GM18511 (cell line): ENCODE data around the gene CTAGE15.
A peak's percentile ranks its signal among the peaks of the same experiment; 100 is the strongest.
"Not testable (repeated sequence)": the region's sequence is repeated elsewhere in the genome, so short reads cannot be mapped to it uniquely, and the experiment has no call there.

ENCODE experiments used
- ATAC-seq: cut with Tn5 transposase; IDR thresholded peaks from one replicate; pipeline ENCODE4 v1.9.1; 2021; ENCODE audit warnings: mild to moderate bottlenecking, moderate library complexity; ENCODE audit not compliant: unreplicated experiment

Gene CTAGE15, protein sequence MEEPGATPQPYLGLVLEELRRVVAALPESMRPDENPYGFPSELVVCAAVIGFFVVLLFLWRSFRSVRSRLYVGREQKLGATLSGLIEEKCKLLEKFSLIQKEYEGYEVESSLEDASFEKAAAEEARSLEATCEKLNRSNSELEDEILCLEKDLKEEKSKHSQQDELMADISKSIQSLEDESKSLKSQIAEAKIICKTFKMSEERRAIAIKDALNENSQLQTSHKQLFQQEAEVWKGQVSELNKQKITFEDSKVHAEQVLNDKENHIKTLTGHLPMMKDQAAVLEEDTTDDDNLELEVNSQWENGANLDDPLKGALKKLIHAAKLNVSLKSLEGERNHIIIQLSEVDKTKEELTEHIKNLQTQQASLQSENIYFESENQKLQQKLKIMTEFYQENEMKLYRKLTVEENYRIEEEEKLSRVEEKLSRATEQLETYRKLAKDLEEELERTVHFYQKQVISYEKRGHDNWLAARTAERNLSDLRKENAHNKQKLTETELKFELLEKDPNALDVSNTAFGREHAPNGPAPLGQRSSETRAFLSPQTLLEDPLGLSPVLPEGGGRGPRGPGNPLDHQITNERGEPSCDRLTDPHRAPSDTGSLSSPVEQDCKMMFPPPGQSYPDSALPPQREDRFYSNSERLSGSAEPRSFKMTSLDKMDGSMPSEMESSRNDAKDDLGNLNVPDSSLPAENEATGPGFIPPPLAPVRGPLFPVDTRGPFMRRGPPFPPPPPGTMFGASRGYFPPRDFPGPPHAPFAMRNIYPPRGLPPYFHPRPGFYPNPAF

DNA sequence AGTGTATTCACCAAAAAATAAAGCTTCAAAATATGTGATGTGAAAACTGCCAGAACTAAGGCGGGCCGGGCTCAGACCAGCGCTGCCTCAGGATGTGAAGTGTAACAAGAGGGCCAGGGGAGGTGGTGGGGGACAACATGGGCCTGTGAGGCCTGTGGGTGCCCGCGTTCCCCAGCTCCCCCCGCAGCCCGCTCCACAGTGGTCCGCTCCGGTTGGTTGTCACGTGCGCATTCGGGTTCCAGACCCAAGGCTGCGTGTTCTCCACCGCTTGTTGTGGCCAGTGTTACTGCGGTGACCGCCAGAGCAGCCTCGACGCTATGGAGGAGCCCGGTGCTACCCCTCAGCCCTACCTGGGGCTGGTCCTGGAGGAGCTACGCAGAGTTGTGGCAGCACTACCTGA, at the start of gene CTAGE15:
Gene CTAGE15, plus strand, starts transcription at position 301 of the 400 bp plus-strand sequence. Its CDS starts 17 bp downstream, at position 318.
- ATAC-seq = not testable (repeated sequence)

DNA sequence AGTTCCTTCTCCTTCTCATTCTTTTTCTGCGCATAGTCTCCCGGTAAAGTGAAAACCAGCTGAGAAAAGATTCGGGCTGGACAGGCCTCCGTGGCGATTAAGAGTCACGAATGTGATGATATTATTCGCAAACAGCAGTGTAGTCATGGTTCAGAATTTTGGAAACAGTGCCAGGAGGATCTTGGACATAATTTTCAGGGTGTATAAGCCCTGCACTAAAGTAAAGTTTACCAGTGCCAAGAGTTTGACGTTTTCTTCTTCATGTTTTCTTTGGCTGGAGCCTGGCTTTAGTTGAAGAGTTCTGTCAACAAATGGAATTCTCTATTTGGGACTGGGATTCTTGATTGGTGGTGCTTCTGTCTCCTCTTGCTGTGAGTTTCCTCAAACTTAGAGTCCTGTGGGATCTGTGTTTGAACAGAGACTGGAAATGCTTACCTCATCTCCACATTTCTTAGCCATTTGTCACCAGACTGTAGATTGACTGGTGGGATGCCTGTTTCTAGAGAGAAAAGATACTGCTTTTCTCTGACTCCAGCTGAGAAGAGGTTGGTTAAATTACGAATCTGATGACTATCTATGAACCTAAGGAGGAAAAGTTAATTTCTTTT, 49.2 kb upstream of the CTAGE15 start:
- not testable (repeated sequence) for ATAC-seq

DNA sequence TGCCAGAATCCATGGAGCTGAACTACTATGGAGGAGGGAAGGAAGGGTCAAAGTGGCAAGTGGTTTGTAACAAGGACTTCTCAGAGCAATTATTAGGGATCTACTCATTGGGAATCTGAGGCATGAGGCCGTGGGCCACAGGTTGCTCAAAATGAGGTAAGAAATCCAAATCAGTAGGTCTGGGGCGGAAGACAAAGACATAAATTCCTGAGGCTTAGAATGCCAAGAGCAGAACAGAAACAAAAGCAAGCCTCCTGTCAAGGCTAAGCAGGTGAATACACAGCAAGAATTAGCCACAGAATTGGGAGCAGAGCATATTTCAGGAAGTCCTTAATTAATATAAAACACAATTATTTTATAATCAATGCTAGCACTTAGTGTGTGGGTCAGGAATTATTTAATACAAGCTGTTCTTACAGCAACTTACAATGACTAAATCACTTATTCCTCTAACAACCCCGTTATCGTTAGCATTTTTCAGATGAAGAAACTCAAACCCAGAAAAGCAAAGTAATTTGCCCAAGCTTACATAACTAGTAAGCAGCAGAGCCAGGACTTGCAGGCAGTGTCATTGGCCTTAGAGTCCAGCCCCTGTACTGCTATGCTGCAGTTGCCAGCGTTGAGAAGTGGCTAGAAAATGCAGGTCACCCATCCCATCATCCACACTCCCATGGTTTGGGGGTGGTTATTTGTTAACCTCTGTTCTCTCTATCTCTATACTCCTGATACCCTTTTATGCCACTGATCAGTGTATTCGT, 40.3 kb upstream of the CTAGE15 start:
- ATAC-seq = not testable (repeated sequence)

DNA sequence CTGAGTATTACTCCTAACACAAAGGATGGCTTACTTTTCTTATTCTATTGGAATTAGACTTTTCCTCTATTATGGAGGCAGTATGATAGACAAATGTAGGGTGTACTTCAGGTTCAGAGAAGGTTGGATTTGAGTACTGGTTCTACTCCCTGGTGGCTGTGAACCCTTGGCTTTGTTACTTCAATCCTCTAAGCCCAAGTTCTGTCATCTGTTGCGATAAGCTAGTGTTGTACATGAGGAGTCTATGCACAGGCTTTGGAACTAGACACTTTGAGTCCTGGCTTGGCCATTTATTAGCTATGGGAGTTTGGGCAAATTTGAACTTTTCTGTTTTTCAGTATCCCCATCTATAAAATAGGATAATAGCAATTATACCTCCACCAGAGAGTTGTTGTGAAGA, 39.7 kb upstream of the CTAGE15 start:
- ATAC-seq = not testable (repeated sequence)

DNA sequence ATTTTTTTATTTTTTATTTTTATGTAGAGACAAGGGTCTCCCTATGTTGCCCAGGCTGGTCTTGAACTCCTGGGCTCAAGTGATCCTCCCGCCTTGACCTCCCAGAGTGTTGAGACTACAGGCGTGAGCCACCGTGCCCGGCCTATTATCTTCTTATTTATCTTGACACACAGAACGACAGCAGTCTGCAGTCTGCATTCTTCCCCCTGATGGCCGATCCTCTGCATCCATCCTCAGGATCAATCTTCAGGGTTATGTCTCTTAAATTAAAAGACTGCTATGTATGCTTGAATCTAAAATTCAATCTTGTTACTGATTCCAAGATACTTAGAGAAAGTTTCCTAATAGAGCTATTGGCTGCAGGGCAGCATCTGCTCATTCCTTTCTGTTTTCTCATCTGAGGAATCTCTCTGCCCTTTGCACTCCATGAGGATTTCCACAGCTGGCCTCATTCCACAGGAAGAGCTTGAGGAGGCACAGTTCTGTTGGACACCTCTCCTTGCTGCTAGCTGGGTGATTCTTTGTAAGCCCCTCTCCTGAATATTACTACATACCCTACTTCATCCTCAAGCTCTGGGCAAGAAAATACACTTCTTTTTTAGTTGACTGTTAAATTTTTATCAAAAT, 38.3 kb upstream of the CTAGE15 start:
- ATAC-seq = not testable (repeated sequence)

DNA sequence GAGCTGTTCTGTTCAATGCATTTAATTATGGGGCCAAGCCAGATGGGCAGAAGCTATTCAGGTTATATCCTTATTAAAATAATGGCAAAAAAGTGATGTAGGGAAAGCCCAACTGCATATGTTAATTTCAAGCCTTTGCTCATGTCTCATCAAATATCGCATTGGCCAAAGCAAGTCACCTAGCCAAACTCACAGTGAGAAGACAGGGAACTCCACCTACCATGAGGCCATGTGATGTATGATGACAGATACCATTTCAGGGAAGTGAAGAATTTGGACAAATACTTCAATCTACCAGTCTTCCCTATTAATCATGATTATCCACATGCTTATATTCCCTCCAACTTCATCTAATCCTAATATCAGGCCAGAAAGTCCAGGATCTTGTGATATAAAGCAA, 35.2 kb upstream of the CTAGE15 start:
- not testable (repeated sequence) for ATAC-seq

DNA sequence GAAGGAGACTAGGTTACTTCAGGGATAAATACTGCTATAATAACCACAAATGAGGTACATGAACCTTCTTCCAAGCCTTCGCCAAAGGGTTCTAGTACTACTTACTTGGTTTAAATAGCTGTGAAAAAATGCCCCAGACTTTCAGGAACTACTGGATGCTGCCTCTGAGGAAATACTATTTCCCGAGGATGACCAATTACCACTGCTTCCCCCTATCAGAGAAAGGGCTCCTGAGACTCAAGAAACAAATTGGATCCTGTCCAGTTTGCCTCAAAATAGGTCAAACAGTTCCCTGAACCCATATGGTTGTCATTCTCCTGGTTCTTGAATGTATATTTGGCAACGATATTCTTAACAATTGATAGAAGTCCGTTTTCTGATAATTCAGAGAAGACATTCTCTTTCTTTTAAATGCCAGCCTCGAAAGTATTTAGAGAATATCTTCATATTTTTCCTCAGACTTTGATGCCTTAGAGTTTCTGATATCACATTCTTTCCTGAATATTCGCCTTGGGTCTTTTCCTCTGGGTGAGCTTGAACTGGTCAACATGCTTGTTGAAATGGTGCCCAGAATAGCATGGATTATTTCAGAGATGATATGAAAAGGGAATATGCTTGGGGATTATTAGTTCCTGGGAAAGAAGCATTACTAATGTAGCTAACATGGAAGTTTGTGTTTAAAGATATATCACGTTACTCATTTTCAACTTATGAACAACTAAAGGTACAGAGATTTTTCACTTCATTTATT, 28.1 kb upstream of the CTAGE15 start:
- not testable (repeated sequence) for ATAC-seq

DNA sequence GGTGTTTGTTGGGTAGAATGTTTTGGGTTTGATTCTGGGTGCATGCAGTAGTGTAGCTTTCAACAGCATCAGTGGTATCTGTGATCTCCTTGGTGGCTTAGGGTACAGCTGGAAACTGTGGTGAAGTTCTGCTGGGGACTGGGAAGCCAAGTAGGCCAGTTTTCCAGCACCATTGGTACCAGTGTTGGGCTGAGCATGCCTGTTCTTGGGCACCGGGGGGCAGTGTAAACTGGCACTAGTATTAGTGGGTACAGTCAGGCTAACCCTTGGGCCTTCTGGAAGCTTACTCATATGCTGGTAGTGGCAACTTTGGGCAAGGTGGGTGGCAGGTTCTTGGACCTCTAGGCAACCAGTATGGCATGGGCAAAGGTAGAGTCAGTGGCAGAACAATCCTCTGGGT, 15.6 kb upstream of the CTAGE15 start:
- not testable (repeated sequence) for ATAC-seq

DNA sequence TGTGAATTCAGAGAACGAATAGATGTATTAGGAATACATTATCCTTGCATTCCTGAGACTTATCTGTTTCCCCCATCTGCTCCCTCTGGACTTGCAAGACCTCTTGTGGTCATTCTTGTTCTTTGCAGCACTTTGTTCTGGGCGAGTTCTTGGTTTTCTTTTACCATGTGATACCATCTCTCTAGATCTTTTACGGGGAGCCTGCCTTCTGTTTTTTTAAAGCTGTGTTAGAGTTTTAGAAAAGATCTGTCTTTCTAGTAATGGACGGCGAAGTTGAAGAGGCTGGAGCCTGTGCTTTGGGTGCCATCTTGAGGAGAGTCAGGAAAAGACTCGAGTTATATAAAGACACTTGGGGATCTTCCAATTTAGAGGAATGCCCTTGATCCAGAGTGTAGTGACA, 8.3 kb upstream of the CTAGE15 start:
- ATAC-seq = peak; percentile 59

DNA sequence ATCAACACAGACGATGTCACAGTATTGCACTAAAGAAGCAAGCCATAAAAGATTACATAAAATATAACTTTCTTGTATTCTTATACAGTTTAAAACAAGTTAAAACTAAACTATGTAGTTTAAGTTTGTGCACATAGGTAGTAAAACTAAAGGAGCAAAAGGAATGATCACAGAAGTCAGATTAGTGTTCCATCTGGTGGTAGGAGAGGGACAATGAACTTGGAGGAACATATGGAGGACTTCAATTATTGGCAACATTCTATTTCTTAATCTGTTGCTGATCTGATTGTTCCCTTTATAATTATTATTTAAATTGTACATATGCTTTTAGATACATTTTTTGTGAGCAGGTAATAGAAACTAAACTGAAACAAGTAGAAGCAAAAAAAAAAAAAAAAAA, 5.6 kb upstream of the CTAGE15 start:
- ATAC-seq = not testable (repeated sequence)

DNA sequence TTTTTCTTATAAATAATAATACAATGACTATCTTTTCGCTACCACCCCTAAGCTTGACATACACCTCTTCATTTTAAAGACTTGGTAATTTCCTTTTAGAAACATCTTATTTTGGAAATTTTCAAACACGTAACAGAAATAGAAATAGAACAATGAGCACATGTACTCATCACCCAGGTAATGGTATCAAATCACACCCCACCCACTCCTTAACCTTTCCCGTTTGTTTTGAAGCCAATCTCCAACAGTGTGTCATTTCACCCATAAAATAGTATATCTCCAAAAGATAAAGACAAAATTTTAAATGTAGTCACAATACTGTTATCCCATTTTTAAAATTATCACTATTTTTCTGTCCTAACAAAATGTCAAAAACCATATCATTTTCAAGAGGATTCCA, 16.6 kb downstream of the CTAGE15 start:
- not testable (repeated sequence) for ATAC-seq

DNA sequence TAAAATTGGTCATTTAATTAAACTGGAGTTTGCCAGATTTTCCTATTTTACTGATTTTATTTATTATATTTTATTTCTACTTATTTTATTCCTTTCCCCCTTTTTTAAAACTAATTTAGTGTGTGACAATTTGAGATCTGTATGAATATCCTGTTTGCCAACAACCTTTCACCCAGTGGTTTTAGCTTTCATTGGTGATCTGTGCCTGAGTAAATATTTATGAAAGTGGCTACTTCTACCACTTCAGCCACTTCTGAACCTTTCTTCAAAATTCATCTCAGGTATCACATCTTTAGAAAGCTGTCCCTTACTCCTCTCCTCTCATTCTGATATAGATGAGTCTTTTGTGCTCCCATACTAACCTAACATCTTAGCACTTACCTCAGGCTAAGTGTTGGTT, 18.3 kb downstream of the CTAGE15 start:
- not testable (repeated sequence) for ATAC-seq

DNA sequence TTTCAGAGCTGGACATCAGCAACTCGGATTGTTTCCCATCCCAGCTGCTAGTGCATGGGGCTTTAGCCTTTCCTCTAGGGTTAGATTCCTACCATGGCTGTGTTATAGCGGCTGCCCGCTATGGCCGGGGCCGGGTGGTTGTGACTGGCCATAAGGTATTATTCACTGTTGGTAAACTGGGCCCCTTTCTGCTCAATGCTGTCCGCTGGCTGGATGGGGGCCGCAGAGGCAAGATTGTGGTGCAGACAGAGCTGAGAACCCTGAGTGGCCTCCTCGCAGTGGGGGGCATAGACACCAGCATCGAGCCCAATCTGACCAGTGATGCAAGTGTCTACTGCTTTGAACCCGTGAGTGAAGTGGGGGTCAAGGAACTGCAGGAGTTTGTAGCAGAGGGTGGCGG, 26.5 kb downstream of the CTAGE15 start:
- ATAC-seq = not testable (repeated sequence)

DNA sequence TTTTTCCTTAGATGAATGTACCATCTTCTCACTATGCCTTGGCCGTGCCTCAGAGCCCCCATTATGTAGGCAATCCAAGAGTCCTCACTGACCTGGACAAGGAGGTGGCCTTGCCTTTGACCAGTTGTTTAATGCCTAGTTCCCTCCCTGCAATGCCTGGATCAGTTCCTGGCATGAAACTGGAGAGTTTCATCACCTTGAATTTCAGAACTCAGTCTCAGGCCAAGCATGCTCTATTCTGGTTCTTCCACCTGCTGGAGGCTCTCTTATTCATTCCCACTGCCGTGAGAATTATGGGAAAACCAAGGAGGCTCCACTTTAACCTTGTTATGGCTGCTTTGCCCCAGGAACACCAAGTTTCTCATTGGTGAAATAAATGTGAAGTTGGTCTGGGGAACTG, 31.9 kb downstream of the CTAGE15 start:
- not testable (repeated sequence) for ATAC-seq

DNA sequence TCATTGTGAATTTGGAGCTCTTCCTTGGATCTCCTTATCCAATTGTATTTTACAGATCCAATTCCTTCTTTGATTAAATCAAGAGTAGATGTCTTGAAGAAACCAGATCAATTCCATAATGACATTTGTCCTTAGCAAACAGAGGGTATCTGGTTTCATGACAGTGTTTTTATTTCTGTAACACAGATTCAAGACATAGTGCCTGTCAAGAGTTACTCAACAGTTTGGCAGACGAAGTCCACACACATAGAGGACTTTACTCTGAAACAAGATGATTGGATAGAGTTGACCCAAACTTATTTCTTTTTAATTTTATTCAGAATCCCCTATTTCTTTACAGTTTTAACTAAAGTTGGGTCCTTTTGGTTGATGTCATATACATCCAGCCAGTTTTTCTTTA, 34.5 kb downstream of the CTAGE15 start:
- ATAC-seq = not testable (repeated sequence)

DNA sequence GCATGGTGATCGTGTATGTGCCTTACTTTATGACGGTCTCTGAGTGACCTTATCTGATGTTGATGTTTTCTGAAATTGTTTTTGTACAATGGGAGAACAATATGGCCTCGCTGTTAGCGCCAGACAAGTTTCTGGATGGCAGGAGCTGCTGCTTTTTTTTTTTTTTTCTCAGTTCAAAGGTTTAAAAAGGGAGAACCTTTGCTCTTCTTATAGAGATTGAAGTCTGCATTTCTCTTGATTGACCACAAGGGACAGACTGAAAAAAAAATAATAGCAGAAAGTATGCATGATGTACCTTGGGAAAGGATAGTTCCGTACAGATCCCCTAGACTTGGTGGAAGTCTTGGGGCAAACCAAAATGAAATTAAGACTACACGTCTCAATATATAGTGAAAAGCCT, 43.9 kb downstream of the CTAGE15 start:
- ATAC-seq = not testable (repeated sequence)

DNA sequence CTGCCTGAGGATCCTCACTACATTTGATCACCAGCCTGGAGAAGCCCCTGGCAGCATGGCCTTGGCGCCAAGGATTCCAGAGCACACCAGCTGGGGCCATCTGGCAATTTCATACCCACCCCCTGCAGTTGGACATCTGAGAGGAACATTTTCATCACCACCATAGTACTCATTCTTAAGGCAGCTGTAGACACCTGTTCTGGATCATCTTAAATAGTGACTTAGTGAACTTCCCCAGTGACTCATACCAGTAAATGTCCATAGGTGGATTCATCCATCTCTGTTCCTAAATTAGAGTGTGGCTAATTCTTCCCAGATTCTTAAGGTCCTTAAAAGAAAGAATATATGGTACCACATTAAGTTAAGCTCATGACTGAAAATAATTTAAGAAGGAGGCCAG, 45.6 kb downstream of the CTAGE15 start:
- ATAC-seq = not testable (repeated sequence)

DNA sequence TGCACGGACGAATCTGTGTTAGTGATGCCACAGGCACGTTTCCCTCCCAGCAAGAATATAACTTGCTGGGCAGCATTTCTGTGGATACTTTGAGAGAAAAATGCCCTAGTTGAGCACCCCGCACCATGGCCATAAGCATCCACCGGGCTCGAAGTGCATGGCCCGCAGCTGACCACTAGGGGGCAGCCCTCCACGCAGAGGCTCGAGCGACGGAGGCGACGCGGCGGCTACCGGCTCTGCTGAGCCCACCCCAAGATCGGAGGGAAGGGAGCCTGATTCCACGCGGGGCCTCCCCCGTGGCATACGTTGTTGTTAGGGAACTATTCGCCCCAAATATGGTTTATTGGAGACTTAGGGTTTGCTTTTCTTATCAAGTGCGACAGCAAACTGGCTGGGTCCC, 48.5 kb downstream of the CTAGE15 start:
- ATAC-seq = peak; percentile 25

DNA sequence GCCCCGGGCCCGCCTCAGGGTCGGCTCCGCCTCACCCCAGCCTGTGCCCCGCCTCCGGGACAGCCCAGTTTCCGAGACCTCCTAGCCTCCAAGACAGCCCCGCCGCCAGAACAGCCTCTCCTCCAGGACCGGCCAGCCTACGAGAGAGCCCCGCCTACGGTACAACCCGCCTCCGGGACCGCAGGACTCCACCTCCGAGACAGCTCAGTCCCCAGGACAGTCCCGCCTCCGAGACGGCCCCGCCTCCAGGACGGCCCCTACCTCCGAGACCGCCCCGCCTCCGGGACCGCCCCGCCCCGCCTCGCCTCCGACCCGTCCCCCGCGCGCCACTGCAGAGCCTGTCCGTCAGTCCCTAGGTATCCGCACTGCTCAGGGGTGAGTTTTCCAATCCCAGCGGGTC, 49.0 kb downstream of the CTAGE15 start, which contains the start of gene TCAF2:
Gene TCAF2, plus strand, starts transcription at position 329 of the 400 bp plus-strand sequence.
- ATAC-seq = peak; percentile 82
